Neural cell (in vitro differentiated cells): Measurements from ENCODE around the gene MOV10L1. TPM values are rescaled to one million over a fixed set of nuclear protein-coding genes. Genes with fewer than 3 reads are reported as not detected.

Source experiments
- H2AFZ ChIP-seq: fragments of 200-600, 300-800 bp; sonication (generic), shearing (Covaris generic); 2 replicates; pipeline ENCODE4 v1.6.0; 2014; ENCODE audit warnings: low read depth, mild to moderate bottlenecking, antibody characterized with exemption, low read length, moderate library complexity
- H3F3A ChIP-seq: fragments of 200-600 bp; shearing (Covaris generic); 2 replicates; pipeline ENCODE4 v1.6.1; 2016; ENCODE audit warnings: mild to moderate bottlenecking, moderate library complexity, mixed read lengths, antibody characterized with exemption, low read length; ENCODE audit not compliant: insufficient read depth, poor library complexity, severe bottlenecking
- H3K27ac ChIP-seq: fragments of 200-600, 300-800 bp; sonication (generic), shearing (Covaris generic); 2 replicates; pipeline ENCODE4 v1.5.1; 2014; ENCODE audit warnings: mild to moderate bottlenecking, low read length, moderate library complexity
- H3K27me3 ChIP-seq: fragments of 300-800, 200-600 bp; sonication (generic), shearing (Covaris generic); 2 replicates; pipeline ENCODE4 v1.6.0; 2014; ENCODE audit warnings: mild to moderate bottlenecking, low read depth, low read length, moderate library complexity; ENCODE audit not compliant: insufficient read depth
- H3K36me3 ChIP-seq: fragments of 300-800, 200-600 bp; sonication (generic), shearing (Covaris generic); 2 replicates; pipeline ENCODE4 v1.5.1; 2014; ENCODE audit warnings: mild to moderate bottlenecking, antibody characterized with exemption, low read length, moderate library complexity; ENCODE audit not compliant: insufficient read depth
- H3K4me2 ChIP-seq: fragments of 300-800, 200-600 bp; sonication (generic), shearing (Covaris generic); 2 replicates; pipeline ENCODE4 v1.6.0; 2014; ENCODE audit warnings: mild to moderate bottlenecking, low read length
- H3K4me3 ChIP-seq: fragments of 300-800, 200-600 bp; sonication (generic), shearing (Covaris generic); 2 replicates; pipeline ENCODE4 v1.5.1; 2014; ENCODE audit warnings: mild to moderate bottlenecking, low read length, moderate library complexity
- H3K79me2 ChIP-seq: fragments of 200-600 bp; shearing (Covaris generic); replicated peaks from 2 replicates; pipeline ENCODE4 v1.6.0; 2014; ENCODE audit warnings: mild to moderate bottlenecking, low read length, moderate library complexity; ENCODE audit not compliant: insufficient read depth
- H3K9ac ChIP-seq: fragments of 300-800, 200-600 bp; sonication (generic), shearing (Covaris generic); 2 replicates; pipeline ENCODE4 v1.6.1; 2016; ENCODE audit warnings: mild to moderate bottlenecking, low read length, mixed read lengths
- H3K9me2 ChIP-seq: fragments of 200-600 bp; shearing (Covaris generic); 2 replicates; pipeline ENCODE4 v1.6.1; 2016; ENCODE audit warnings: mild to moderate bottlenecking, low read length, mixed read lengths; ENCODE audit not compliant: insufficient read depth
- H3K9me3 ChIP-seq: fragments of 200-600, 300-800 bp; sonication (generic), shearing (Covaris generic); 2 replicates; pipeline ENCODE4 v1.6.1; 2016; ENCODE audit warnings: mild to moderate bottlenecking, mixed run types, low read length, moderate library complexity, mixed read lengths
- H4K20me1 ChIP-seq: fragments of 200-600 bp; shearing (Covaris generic); 2 replicates; pipeline ENCODE4 v1.6.1; 2016; ENCODE audit warnings: mild to moderate bottlenecking, mixed run types; ENCODE audit not compliant: insufficient read depth
- EP300 ChIP-seq: fragments of 450-650 bp; conservative IDR thresholded peaks from 2 replicates; pipeline ENCODE4 v1.6.1; 2014; ENCODE audit warnings: antibody characterized with exemption, mild to moderate bottlenecking, moderate library complexity; ENCODE audit not compliant: poor library complexity, severe bottlenecking
- EZH2 ChIP-seq: fragments of 200-600, 300-800 bp; shearing (Covaris generic), sonication (generic); IDR thresholded peaks from 2 replicates; pipeline ENCODE4 v1.6.1; 2014; ENCODE audit warnings: antibody characterized with exemption, low read length, borderline replicate concordance, mild to moderate bottlenecking; ENCODE audit not compliant: insufficient read depth, poor library complexity, severe bottlenecking
- MXI1 ChIP-seq: fragments of 450-650 bp; conservative IDR thresholded peaks from 2 replicates; pipeline ENCODE4 v1.6.1; 2014; ENCODE audit warnings: antibody characterized with exemption, mild to moderate bottlenecking; ENCODE audit not compliant: poor library complexity, severe bottlenecking
- POLR2AphosphoS5 ChIP-seq: IDR thresholded peaks from 2 replicates; pipeline ENCODE4 v1.6.1; 2012
- RAD21 ChIP-seq: fragments of 450-650 bp; conservative IDR thresholded peaks from 2 replicates; pipeline ENCODE4 v1.6.1; 2014; ENCODE audit warnings: antibody characterized with exemption, mild to moderate bottlenecking, moderate library complexity
- SMC3 ChIP-seq: fragments of 450-650 bp; conservative IDR thresholded peaks from 2 replicates; pipeline ENCODE4 v1.6.1; 2014; ENCODE audit warnings: antibody characterized with exemption, mild to moderate bottlenecking, moderate library complexity; ENCODE audit not compliant: poor library complexity
- TAF1 ChIP-seq: IDR thresholded peaks from 2 replicates; pipeline ENCODE4 v1.6.1; 2012; ENCODE audit warnings: low read depth
- polyA plus RNA-seq: library from polyadenylated mRNA; depleted of rRNA; stranded (reverse); fragments of >200 nt; gene quantifications from 2 replicates; pipeline ENCODE4 v1.2.3, GENCODE V29; 2014
- TF ChIP-seq, protein P1 (sequence below): IDR thresholded peaks from 2 replicates; pipeline ENCODE4 v1.6.1; 2012; ENCODE audit warnings: borderline replicate concordance
- TF ChIP-seq, protein P2 (sequence below): fragments of 450-650 bp; IDR thresholded peaks from 2 replicates; pipeline ENCODE4 v1.5.1; 2014; ENCODE audit warnings: antibody characterized with exemption, mild to moderate bottlenecking, moderate library complexity; ENCODE audit not compliant: poor library complexity, severe bottlenecking

The MOV10L1 gene
- polyA plus RNA-seq, 1 donor from 2014 or later = not detected

DNA sequence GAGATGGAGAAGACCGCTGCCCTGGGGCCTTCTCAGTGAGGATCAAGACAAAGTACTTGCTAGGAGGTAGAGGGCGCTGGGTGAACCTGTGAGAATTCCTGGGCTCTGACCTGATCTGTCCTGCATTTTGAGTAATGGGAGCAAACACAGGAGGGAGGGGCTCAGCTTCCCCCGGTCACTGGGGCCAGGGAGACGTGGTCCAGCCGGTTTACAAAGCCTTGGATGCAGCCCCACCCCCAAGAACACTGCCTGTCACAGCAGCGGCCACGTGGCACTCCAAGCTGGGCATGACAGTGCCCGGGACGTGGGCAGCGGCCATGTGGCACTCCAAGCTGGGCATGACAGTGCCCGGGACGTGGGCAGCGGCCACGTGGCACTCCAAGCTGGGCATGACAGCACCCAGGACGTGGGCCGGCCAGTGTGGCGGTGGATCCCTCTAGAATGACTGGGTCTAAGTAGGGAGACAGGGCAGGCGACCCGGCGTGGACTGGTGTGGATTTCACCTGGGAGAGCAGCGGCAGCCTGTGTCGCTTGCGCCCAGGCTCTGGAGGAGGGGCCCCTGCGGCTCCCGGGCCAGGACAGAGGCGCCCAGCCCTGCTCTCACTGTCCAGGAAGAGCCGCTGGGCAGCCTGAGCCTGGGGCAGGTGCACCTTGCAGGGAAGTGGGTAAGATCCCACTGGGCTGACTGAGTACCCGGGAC is 29.2 kb upstream of the MOV10L1 start:
- Histone ChIP-seq H3K27me3 (peaks cover 17% of the 10 kb centered on the region), H3F3A (no peaks in the 10 kb centered on the region), H3K27ac (no peak overlapping the region), H3K9me3 (no peaks in the 10 kb centered on the region), H2AFZ (no peak overlapping the region), H3K36me3 (no peaks in the 10 kb centered on the region), H4K20me1 (no peaks in the 10 kb centered on the region), H3K4me2 (no peak overlapping the region), H3K9me2 (no peaks in the 10 kb centered on the region), H3K9ac (no peak overlapping the region), H3K79me2 (no peaks in the 10 kb centered on the region), H3K4me3 (no peak overlapping the region)
- no peak for TF ChIP-seq RAD21
- TF ChIP-seq, protein P1, sequence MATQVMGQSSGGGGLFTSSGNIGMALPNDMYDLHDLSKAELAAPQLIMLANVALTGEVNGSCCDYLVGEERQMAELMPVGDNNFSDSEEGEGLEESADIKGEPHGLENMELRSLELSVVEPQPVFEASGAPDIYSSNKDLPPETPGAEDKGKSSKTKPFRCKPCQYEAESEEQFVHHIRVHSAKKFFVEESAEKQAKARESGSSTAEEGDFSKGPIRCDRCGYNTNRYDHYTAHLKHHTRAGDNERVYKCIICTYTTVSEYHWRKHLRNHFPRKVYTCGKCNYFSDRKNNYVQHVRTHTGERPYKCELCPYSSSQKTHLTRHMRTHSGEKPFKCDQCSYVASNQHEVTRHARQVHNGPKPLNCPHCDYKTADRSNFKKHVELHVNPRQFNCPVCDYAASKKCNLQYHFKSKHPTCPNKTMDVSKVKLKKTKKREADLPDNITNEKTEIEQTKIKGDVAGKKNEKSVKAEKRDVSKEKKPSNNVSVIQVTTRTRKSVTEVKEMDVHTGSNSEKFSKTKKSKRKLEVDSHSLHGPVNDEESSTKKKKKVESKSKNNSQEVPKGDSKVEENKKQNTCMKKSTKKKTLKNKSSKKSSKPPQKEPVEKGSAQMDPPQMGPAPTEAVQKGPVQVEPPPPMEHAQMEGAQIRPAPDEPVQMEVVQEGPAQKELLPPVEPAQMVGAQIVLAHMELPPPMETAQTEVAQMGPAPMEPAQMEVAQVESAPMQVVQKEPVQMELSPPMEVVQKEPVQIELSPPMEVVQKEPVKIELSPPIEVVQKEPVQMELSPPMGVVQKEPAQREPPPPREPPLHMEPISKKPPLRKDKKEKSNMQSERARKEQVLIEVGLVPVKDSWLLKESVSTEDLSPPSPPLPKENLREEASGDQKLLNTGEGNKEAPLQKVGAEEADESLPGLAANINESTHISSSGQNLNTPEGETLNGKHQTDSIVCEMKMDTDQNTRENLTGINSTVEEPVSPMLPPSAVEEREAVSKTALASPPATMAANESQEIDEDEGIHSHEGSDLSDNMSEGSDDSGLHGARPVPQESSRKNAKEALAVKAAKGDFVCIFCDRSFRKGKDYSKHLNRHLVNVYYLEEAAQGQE = no peak
- TF ChIP-seq, protein P2, sequence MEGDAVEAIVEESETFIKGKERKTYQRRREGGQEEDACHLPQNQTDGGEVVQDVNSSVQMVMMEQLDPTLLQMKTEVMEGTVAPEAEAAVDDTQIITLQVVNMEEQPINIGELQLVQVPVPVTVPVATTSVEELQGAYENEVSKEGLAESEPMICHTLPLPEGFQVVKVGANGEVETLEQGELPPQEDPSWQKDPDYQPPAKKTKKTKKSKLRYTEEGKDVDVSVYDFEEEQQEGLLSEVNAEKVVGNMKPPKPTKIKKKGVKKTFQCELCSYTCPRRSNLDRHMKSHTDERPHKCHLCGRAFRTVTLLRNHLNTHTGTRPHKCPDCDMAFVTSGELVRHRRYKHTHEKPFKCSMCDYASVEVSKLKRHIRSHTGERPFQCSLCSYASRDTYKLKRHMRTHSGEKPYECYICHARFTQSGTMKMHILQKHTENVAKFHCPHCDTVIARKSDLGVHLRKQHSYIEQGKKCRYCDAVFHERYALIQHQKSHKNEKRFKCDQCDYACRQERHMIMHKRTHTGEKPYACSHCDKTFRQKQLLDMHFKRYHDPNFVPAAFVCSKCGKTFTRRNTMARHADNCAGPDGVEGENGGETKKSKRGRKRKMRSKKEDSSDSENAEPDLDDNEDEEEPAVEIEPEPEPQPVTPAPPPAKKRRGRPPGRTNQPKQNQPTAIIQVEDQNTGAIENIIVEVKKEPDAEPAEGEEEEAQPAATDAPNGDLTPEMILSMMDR = no peak
- TF ChIP-seq TAF1 = no peak
- no peak for TF ChIP-seq EZH2
- TF ChIP-seq EP300 = no peak
- no peak for TF ChIP-seq SMC3
- TF ChIP-seq POLR2AphosphoS5 = no peak

GRCh38 chr22:50061141-50061823 is 28.5 kb upstream of the MOV10L1 start:
- H3K36me3 ChIP-seq = no peaks in the 10 kb centered on the region
- no peak overlapping the region for H3K9ac ChIP-seq
- H3K79me2 ChIP-seq = no peaks in the 10 kb centered on the region
- H3K4me3 ChIP-seq = no peak overlapping the region
- H2AFZ ChIP-seq = no peak overlapping the region
- H3K4me2 ChIP-seq = no peak overlapping the region
- no peak overlapping the region for H3K27ac ChIP-seq
- no peaks in the 10 kb centered on the region for H3F3A ChIP-seq
- no peaks in the 10 kb centered on the region for H4K20me1 ChIP-seq
- H3K27me3 ChIP-seq = peaks cover 17% of the 10 kb centered on the region
- no peaks in the 10 kb centered on the region for H3K9me3 ChIP-seq
- TF ChIP-seq MXI1 (no peak), TAF1 (no peak), RAD21 (no peak), EZH2 (no peak), EP300 (no peak), SMC3 (no peak), POLR2AphosphoS5 (no peak)
- TF ChIP-seq, protein P1 = no peak
- TF ChIP-seq, protein P2 = no peak
- no peaks in the 10 kb centered on the region for H3K9me2 ChIP-seq
